Ishikawa (cell line): ENCODE measurements around the gene ENO1.

Experiments
- CEBPB ChIP-seq: IDR thresholded peaks from 2 replicates; pipeline ENCODE4 v1.6.1; 2012
- CREB1 ChIP-seq: IDR thresholded peaks from 2 replicates; pipeline ENCODE4 v1.6.1; 2012; ENCODE audit warnings: low read depth
- EP300 ChIP-seq: IDR thresholded peaks from 2 replicates; pipeline ENCODE4 v1.6.1; 2012; ENCODE audit warnings: borderline replicate concordance
- FOXM1 ChIP-seq: IDR thresholded peaks from 2 replicates; pipeline ENCODE4 v1.6.1; 2012; ENCODE audit warnings: low read depth, borderline replicate concordance
- RAD21 ChIP-seq: IDR thresholded peaks from 2 replicates; pipeline ENCODE4 v1.6.1; 2012; ENCODE audit warnings: low read depth
- TAF1 ChIP-seq: IDR thresholded peaks from 2 replicates; pipeline ENCODE4 v1.6.1; 2012; ENCODE audit warnings: low read depth, mild to moderate bottlenecking
- TCF12 ChIP-seq: IDR thresholded peaks from 2 replicates; pipeline ENCODE4 v1.6.1; 2012; ENCODE audit warnings: low read depth

GRCh38 chr1:8858112-8858668 lies 20.3 kb downstream of the ENO1 start:
- no peak for TF ChIP-seq TCF12
- TF ChIP-seq CEBPB, result no peak
- no peak for TF ChIP-seq RAD21
- TF ChIP-seq TAF1, result no peak
- no peak for TF ChIP-seq CREB1
- TF ChIP-seq FOXM1, result no peak
- TF ChIP-seq EP300, result no peak
